RWPE1 (cell line): ENCODE data around the gene GLCCI1.
"Not testable (repeated sequence)": the region's sequence is repeated elsewhere in the genome, so short reads cannot be mapped to it uniquely, and the experiment has no call there.

Source experiments
- CTCF ChIA-PET: fragments of 350-600 bp; sonication (Branson Sonifier 250); formaldehyde crosslinking; extraction: SDS; loops from one replicate; lab custom pipeline; 2021; lab: Yijun Ruan, JAX
- POLR2A ChIA-PET: fragments of 400-600 bp; formaldehyde crosslinking; extraction: SDS; loops from one replicate; lab custom pipeline; 2020; ENCODE audit warnings: antibody characterized with exemption; ENCODE audit not compliant: low non-redundant PET; lab: Yijun Ruan, JAX
- DNase-seq: peaks from one replicate; pipeline ENCODE4 v3.0.0; 2012; ENCODE audit warnings: low spot score
- H3K27ac ChIP-seq: fragments of 450-650 bp; 2 replicates; pipeline ENCODE4 v1.5.1; 2017
- TF ChIP-seq, protein P1 (sequence below): fragments of 450-650 bp; conservative IDR thresholded peaks from 2 replicates; pipeline ENCODE4 v1.5.1; 2017; ENCODE audit warnings: low read depth, mild to moderate bottlenecking

GLCCI1 gene

DNA sequence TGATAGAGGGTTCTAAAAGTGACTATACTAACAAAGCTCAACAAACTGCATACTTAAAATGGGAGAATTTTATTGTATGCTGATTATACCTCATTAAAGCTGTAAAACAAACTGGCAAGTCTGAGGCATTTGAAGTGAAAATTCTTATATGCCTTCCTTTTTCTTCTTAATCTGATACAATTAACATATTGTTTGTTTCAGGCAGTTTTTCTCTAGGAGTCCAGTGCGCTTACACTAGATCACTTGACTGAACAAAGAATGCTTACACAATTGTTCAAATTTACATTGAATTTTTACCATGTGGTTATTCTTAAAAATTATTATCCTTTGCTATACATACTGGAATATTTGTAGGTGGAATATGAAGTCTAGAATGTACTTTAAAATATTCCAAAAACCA lies 89.0 kb downstream of the GLCCI1 start:
- POLR2A ChIA-PET: no interaction called here
- CTCF ChIA-PET: no interaction called here
- no peak for DNase-seq

DNA sequence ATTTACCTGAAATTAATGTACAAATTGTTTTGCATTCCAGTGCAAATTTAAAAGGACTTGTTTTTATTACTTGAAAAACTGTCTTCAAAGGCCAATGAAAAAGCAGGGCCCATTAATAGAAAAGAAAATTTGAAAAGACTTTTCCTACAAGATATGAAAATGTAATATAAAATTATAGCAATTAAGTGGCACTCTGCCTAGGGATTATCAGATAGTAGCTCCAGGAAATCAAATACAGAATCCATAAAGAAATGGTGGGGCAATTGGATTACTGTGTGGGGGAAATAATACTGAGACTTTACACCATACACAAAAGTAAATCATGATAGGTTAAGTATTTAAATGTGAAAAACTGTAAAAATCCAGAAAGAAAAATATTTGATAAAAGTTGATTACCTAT lies 89.7 kb downstream of the GLCCI1 start:
- TF ChIP-seq, protein P1, sequence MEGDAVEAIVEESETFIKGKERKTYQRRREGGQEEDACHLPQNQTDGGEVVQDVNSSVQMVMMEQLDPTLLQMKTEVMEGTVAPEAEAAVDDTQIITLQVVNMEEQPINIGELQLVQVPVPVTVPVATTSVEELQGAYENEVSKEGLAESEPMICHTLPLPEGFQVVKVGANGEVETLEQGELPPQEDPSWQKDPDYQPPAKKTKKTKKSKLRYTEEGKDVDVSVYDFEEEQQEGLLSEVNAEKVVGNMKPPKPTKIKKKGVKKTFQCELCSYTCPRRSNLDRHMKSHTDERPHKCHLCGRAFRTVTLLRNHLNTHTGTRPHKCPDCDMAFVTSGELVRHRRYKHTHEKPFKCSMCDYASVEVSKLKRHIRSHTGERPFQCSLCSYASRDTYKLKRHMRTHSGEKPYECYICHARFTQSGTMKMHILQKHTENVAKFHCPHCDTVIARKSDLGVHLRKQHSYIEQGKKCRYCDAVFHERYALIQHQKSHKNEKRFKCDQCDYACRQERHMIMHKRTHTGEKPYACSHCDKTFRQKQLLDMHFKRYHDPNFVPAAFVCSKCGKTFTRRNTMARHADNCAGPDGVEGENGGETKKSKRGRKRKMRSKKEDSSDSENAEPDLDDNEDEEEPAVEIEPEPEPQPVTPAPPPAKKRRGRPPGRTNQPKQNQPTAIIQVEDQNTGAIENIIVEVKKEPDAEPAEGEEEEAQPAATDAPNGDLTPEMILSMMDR: no peak
- ChIA-PET CTCF (no interaction called here), POLR2A (no interaction called here)
- DNase-seq: no peak
- no peak overlapping the region for H3K27ac ChIP-seq

More for the DNA sequence above, 89.0 kb downstream of the GLCCI1 start:
- TF ChIP-seq, protein P1: no peak
- H3K27ac ChIP-seq: no peak overlapping the region

DNA sequence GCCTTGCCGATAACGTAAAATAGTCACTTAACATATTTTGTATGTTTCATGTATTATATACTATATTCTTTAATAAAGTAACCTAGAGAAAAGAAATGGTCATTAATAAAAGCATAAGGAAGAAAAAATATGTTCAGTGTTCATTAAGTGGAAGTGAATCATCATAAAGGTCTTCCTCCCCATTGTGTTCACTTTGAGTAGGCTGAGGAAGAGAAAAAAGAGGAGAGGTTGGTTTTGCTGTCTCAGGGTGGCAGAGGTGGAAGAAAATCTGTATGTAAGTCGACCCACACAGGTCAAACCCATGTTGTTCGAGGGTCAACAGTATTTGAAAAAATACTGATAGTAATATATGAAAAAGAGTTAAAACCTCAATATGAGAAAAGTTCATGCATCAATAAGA lies 90.3 kb downstream of the GLCCI1 start:
- ChIA-PET CTCF (no interaction called here), POLR2A (no interaction called here)
- TF ChIP-seq, protein P1: no peak
- no peak for DNase-seq
- H3K27ac ChIP-seq: no peak overlapping the region

DNA sequence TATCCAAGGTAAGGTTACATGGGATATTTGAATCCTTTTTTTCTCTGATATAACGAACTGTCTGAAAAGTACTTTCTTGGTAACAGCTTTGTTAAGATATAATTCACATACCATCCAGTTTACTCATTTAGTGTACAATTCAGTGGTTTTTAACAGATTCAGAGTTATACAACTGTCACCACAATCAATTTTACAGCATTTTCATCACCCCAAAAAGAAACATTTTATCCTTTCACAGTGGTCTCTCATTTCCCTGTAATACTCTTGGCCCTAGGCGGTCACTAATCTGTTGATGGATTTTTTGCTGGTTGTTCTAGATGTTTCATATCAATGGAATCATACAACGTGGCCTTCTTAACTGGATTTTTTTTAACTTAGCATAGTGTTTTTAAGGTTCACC lies 91.6 kb downstream of the GLCCI1 start:
- H3K27ac ChIP-seq: no peak overlapping the region
- ChIA-PET POLR2A (no interaction called here), CTCF (no interaction called here)
- DNase-seq: no peak
- TF ChIP-seq, protein P1: no peak

DNA sequence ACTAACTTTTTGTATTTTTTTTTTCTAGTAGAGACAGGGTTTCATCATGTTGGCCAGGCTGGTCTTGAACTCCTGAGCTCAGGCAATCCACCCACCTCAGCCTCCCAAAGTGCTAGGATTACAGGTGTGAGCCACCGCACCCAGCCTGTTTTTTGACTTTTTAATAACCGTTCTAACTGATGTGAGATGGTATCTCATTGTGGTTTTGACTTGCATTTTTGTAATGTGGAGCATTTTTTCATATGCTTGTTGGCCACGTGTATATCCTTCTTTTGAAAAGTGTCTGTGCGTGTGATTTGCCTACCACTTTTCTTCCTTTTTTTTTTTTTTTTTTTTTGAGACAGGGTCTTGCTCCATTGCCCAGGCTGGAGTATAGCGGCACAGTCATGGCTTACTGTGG lies 94.7 kb downstream of the GLCCI1 start:
- CTCF ChIA-PET, DNase-seq, POLR2A ChIA-PET, H3K27ac ChIP-seq: not testable (repeated sequence)

DNA sequence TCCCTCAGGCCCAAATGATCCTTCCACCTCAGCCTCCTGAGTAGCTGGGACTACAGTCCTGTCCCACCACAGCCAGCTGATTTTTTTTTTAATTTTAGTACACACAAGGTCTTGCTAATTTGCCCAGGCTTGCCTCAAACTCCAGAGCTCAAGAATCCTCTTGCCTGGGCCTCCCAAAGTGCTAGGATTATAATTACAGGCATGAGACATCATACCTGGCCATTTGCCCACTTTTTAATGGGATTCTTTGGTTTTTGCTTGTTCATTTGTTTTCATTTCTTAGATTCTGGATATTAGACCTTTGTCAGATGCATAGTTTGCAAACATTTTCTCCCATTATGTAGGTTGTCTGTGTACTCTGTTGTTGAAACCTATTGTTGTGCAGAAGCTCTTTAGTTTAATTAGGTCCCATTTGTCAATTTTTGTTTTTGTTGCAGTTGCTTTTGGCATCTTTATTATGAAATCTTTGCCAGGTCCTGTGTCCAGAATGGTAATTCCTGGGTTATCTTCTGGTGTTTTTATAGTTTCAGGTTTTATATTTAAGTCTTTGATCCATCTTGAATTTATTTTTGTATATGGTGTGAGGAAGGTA lies 95.2 kb downstream of the GLCCI1 start:
- ChIA-PET CTCF (interaction anchor here (0.6 kb wide), 3 partner anchors 21 to 656 kb away, joined by 3 to 5 read pairs (median 3); no protein-coding TSS in a partner anchor), POLR2A (no interaction called here)

DNA sequence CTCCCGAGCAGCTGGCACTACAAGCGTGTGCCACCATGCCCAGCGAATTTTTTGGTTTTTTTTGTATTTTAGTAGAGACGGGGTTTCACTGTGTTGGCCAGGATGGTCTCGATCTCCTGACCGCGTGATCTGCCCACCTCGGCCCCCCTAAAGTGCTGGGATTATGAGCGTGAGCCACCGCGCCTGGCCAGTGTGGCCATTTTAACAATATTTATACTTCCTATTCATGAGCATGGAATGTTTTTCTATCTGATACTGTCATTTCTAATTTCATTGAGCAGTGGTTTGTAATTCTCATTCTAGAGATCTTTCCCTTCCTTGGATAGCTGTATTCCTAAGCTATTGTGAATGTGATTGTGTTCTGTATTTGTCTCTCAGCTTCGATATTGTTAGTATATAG lies 96.2 kb downstream of the GLCCI1 start:
- H3K27ac ChIP-seq: no peak overlapping the region
- TF ChIP-seq, protein P1: no peak
- ChIA-PET POLR2A (no interaction called here), CTCF (no interaction called here)
- DNase-seq: no peak

More for the DNA sequence above, 95.2 kb downstream of the GLCCI1 start:
- no peak overlapping the region for H3K27ac ChIP-seq
- TF ChIP-seq, protein P1: no peak
- peak; percentile 1 for DNase-seq
